H1 (cell line): ENCODE results near the gene FADS3. TPM values are rescaled to one million over a fixed set of nuclear protein-coding genes. Genes with fewer than 3 reads are reported as not detected.

Source experiments
- CTCF ChIA-PET: fragments of 300-600 bp; sonication (Branson Sonifier 250); formaldehyde crosslinking; loops from one replicate; lab custom pipeline; 2021; ENCODE audit not compliant: partially characterized antibody; lab: Charles Lee
- POLR2A ChIA-PET: fragments of 300-600 bp; sonication (Branson Sonifier 250); formaldehyde crosslinking; loops from one replicate; lab custom pipeline; 2021; ENCODE audit warnings: inconsistent platforms; ENCODE audit not compliant: partially characterized antibody; lab: Charles Lee
- DNase-seq, 2 experiments: peaks; one replicate each; pipeline versions ENCODE4 v3.0.0 to v3.0.0-alpha.2; 2010 to 2022; ENCODE audit warnings: low spot score in 2 of 2, low read depth in 1 of 2, mixed read lengths in 1 of 2
- FAIRE-seq: peaks from 2 replicates; lab custom pipeline; 2011; peaks lifted over from hg19 to GRCh38; lab: Jason Lieb, UNC
- H2AFZ ChIP-seq: 2 replicates; pipeline ENCODE4 v1.8.1; 2012; ENCODE audit warnings: low read length, inconsistent platforms
- H2AK5ac ChIP-seq: 2 replicates; pipeline ENCODE4 v1.6.1; 2013; ENCODE audit warnings: low read depth, low read length
- H2BK120ac ChIP-seq: replicated peaks from 2 replicates; pipeline ENCODE3; 2013; ENCODE audit warnings: low read depth, low read length, inconsistent platforms
- H2BK12ac ChIP-seq: 2 replicates; pipeline ENCODE4 v1.6.1; 2013; ENCODE audit warnings: low read depth, low read length
- H2BK15ac ChIP-seq: 2 replicates; pipeline ENCODE4 v1.6.1; 2013; ENCODE audit warnings: low read length
- H2BK20ac ChIP-seq: 2 replicates; pipeline ENCODE4 v1.6.1; 2013; ENCODE audit warnings: low read length
- H2BK5ac ChIP-seq: 2 replicates; pipeline ENCODE4 v1.6.1; 2013; ENCODE audit warnings: low read depth, low read length
- H3K14ac ChIP-seq: 2 replicates; pipeline ENCODE4 v1.6.1; 2013; ENCODE audit warnings: inconsistent platforms; ENCODE audit not compliant: insufficient read length
- H3K18ac ChIP-seq: 2 replicates; pipeline ENCODE4 v1.6.1; 2013; ENCODE audit warnings: low read length; ENCODE audit errors: extremely low read depth
- H3K23ac ChIP-seq: 2 replicates; pipeline ENCODE4 v1.6.1; 2013; ENCODE audit warnings: inconsistent platforms; ENCODE audit not compliant: insufficient read length
- H3K23me2 ChIP-seq: 2 replicates; pipeline ENCODE4 v1.6.1; 2013; ENCODE audit warnings: low read depth, low read length
- H3K27ac ChIP-seq: 2 replicates; pipeline ENCODE4 v1.6.1; 2011; ENCODE audit warnings: low read depth, low read length, inconsistent platforms
- H3K27me3 ChIP-seq, 4 experiments: replicated peaks in 1 of 4; 1 replicate in 1 of 4; 2 replicates in 3 of 4; pipeline versions ENCODE4 v1.6.1 to v1.8.1; 2011 to 2013; ENCODE audit warnings: low read length in 3 of 4, mild to moderate bottlenecking in 3 of 4, inconsistent platforms in 2 of 4, mixed read lengths in 2 of 4, moderate library complexity in 1 of 4; ENCODE audit not compliant: control insufficient read depth in 3 of 4, insufficient read depth in 3 of 4; ENCODE audit errors: extremely low read depth in 1 of 4
- H3K36me3 ChIP-seq, 4 experiments: 2 replicates each; pipeline versions ENCODE4 v1.6.1 to v1.8.1; 2011 to 2013; ENCODE audit warnings: mild to moderate bottlenecking in 4 of 4, low read length in 3 of 4, moderate library complexity in 2 of 4, control low read depth in 1 of 4, inconsistent platforms in 1 of 4; ENCODE audit not compliant: insufficient read depth in 4 of 4, control insufficient read depth in 2 of 4
- H3K4ac ChIP-seq: replicated peaks from 2 replicates; pipeline ENCODE3; 2013; ENCODE audit warnings: low read length, low read depth, mixed read lengths, inconsistent platforms; ENCODE audit not compliant: insufficient read length
- H3K4me1 ChIP-seq, 4 experiments: replicated peaks in 1 of 4; 1 replicate in 1 of 4; 2 replicates in 3 of 4; pipeline versions ENCODE4 v1.6.1 to v1.8.1; 2011 to 2013; ENCODE audit warnings: low read length in 3 of 4, inconsistent platforms in 2 of 4, mixed read lengths in 1 of 4; ENCODE audit not compliant: insufficient read depth in 4 of 4, control insufficient read depth in 3 of 4
- H3K4me2 ChIP-seq, 2 experiments: 2 replicates each; pipeline versions ENCODE4 v1.6.1 to v1.8.1; 2011 to 2013; ENCODE audit warnings: low read depth in 2 of 2, low read length in 2 of 2, control low read depth in 1 of 2, inconsistent platforms in 1 of 2, mild to moderate bottlenecking in 1 of 2; ENCODE audit not compliant: insufficient read depth in 1 of 2
- H3K4me3 ChIP-seq, 4 experiments: fragments of 200-600, 300-600 bp in 1 of 4; sonication (generic), shearing (Covaris generic), sonication (Bioruptor Twin) in 1 of 4; 2 replicates each; pipeline versions ENCODE4 v1.5.1 to v1.8.1; 2011 to 2016; ENCODE audit warnings: low read length in 4 of 4, low read depth in 3 of 4, control low read depth in 2 of 4, inconsistent platforms in 2 of 4, mild to moderate bottlenecking in 2 of 4, mixed read lengths in 1 of 4, moderate library complexity in 1 of 4; ENCODE audit not compliant: insufficient read depth in 2 of 4; ENCODE audit errors: extremely low read depth in 1 of 4
- H3K56ac ChIP-seq: replicated peaks from 2 replicates; pipeline ENCODE3; 2013; ENCODE audit warnings: low read depth, mild to moderate bottlenecking, mixed read lengths, low read length, inconsistent platforms; ENCODE audit not compliant: insufficient read length
- H3K79me1 ChIP-seq: 2 replicates; pipeline ENCODE4 v1.6.1; 2013; ENCODE audit warnings: low read depth, low read length, control low read depth
- H3K79me2 ChIP-seq, 2 experiments: 2 replicates each; pipeline versions ENCODE4 v1.6.1 to v1.8.1; 2012 to 2013; ENCODE audit warnings: low read length in 2 of 2, mild to moderate bottlenecking in 2 of 2, inconsistent platforms in 1 of 2; ENCODE audit not compliant: insufficient read depth in 2 of 2, control insufficient read depth in 1 of 2
- H3K9ac ChIP-seq, 4 experiments: replicated peaks in 1 of 4; 1 replicate in 1 of 4; 2 replicates in 3 of 4; pipeline versions ENCODE4 v1.6.1 to v1.8.1; 2011 to 2013; ENCODE audit warnings: low read depth in 3 of 4, low read length in 3 of 4, control low read depth in 2 of 4, mild to moderate bottlenecking in 2 of 4, moderate library complexity in 2 of 4, inconsistent platforms in 1 of 4; ENCODE audit errors: extremely low read depth in 1 of 4
- H3K9me3 ChIP-seq, 2 experiments: 2 replicates each; pipeline versions ENCODE4 v1.6.1 to v1.8.1; 2012 to 2013; ENCODE audit warnings: mild to moderate bottlenecking in 2 of 2, moderate library complexity in 2 of 2, control low read depth in 1 of 2, inconsistent platforms in 1 of 2, low read depth in 1 of 2, low read length in 1 of 2, mixed read lengths in 1 of 2; ENCODE audit not compliant: insufficient read depth in 2 of 2
- H4K20me1 ChIP-seq, 2 experiments: replicated peaks in 1 of 2; 2 replicates each; pipeline versions ENCODE3 to v1.8.1; 2011 to 2013; ENCODE audit warnings: inconsistent platforms in 2 of 2, low read length in 2 of 2, mild to moderate bottlenecking in 1 of 2; ENCODE audit not compliant: insufficient read depth in 2 of 2, control insufficient read depth in 1 of 2
- H4K5ac ChIP-seq: 2 replicates; pipeline ENCODE4 v1.6.1; 2013; ENCODE audit warnings: low read length, low read depth, mixed read lengths, inconsistent platforms; ENCODE audit not compliant: insufficient read length
- H4K8ac ChIP-seq: 2 replicates; pipeline ENCODE4 v1.8.0; 2013; ENCODE audit warnings: mild to moderate bottlenecking, moderate library complexity, low read length, inconsistent platforms; ENCODE audit not compliant: insufficient read depth; ENCODE audit errors: extremely low read depth
- H4K91ac ChIP-seq: replicated peaks from 2 replicates; pipeline ENCODE3; 2013; ENCODE audit warnings: low read length, mixed read lengths, inconsistent platforms; ENCODE audit not compliant: insufficient read length
- ASH2L ChIP-seq: fragments of 200-600, 300-600 bp; sonication (generic); IDR thresholded peaks from one replicate; pipeline ENCODE4 v1.7.1; 2017; ENCODE audit warnings: low read length
- BACH1 ChIP-seq: IDR thresholded peaks from 2 replicates; pipeline ENCODE4 v1.6.1; 2012; ENCODE audit warnings: low read length, improper control_type of control experiment
- CHD1 ChIP-seq: IDR thresholded peaks from 2 replicates; pipeline ENCODE4 v1.6.1; 2012; ENCODE audit warnings: low read depth, low read length, improper control_type of control experiment
- CHD2 ChIP-seq: IDR thresholded peaks from 2 replicates; pipeline ENCODE4 v1.6.1; 2012; ENCODE audit warnings: low read length, improper control_type of control experiment
- GABPA ChIP-seq: IDR thresholded peaks from 2 replicates; pipeline ENCODE4 v1.6.1; 2011; ENCODE audit warnings: mild to moderate bottlenecking, low read length, moderate library complexity, borderline replicate concordance; ENCODE audit not compliant: insufficient read depth
- GTF2F1 ChIP-seq: IDR thresholded peaks from 2 replicates; pipeline ENCODE4 v1.6.1; 2012; ENCODE audit warnings: low read depth, low read length, improper control_type of control experiment, borderline replicate concordance
- JUND ChIP-seq: IDR thresholded peaks from 2 replicates; pipeline ENCODE4 v1.6.1; 2011; ENCODE audit warnings: mild to moderate bottlenecking, improper control_type of control experiment, low read length
- RAD21 ChIP-seq, 2 experiments: IDR thresholded peaks in 1 of 2; conservative IDR thresholded peaks in 1 of 2; 2 replicates each; pipeline ENCODE4 v1.6.1; 2011; ENCODE audit warnings: low read depth in 2 of 2, low read length in 2 of 2, improper control_type of control experiment in 1 of 2, inconsistent platforms in 1 of 2, mild to moderate bottlenecking in 1 of 2, moderate library complexity in 1 of 2
- SIX5 ChIP-seq: IDR thresholded peaks from 2 replicates; pipeline ENCODE4 v1.6.1; 2011; ENCODE audit warnings: mild to moderate bottlenecking, low read depth, low read length
- TAF7 ChIP-seq: optimal IDR thresholded peaks from 2 replicates; pipeline ENCODE3; 2011; ENCODE audit warnings: low read depth, mild to moderate bottlenecking, inconsistent platforms, low read length, moderate library complexity, borderline replicate concordance
- TCF12 ChIP-seq: IDR thresholded peaks from 2 replicates; pipeline ENCODE4 v1.6.1; 2011; ENCODE audit warnings: low read depth, mild to moderate bottlenecking, low read length
- WGBS, 2 experiments: shearing (Covaris generic) in 1 of 2; methylation state at CpG; one replicate each; pipeline versions ENCODE4 v1.1.6 to v1.1.7; 2013 to 2015; ENCODE audit warnings: low lambda C conversion rate in 2 of 2, mixed read lengths in 2 of 2, inconsistent platforms in 1 of 2, low coverage in 1 of 2, missing lambda C conversion rate in 1 of 2; ENCODE audit not compliant: insufficient replicate concordance in 2 of 2, insufficient coverage in 1 of 2, insufficient read length in 1 of 2; ENCODE audit errors: extremely low coverage in 1 of 2, missing lambda C conversion rate in 1 of 2; 5-methylcytosine and 5-hydroxymethylcytosine counted together
- polyA plus RNA-seq, 7 experiments: library from polyadenylated mRNA; depleted of rRNA in 3 of 7; stranded (reverse) in 5 of 7; unstranded in 2 of 7; fragments of >200 nt in 5 of 7; fragments of 200-250 nt in 2 of 7; gene quantifications; 1 replicate in 5 of 7; 2 replicates in 1 of 7; 4 replicates in 1 of 7; pipeline versions ENCODE4 v1.2.1 to v1.2.3, GENCODE V29; 2011 to 2013; ENCODE audit warnings: missing spikeins in 2 of 7, mixed read lengths in 2 of 7
- total RNA-seq: library from RNA; stranded (reverse); fragmentation: NEBNext Ultra II Directional; extraction: Animal tissue kit (Norgen Biotek cat#: 25700); gene quantifications from 2 replicates; pipeline ENCODE4 v1.2.1, GENCODE V29; 2021

Gene FADS3
- total and polyA plus RNA-seq, 2 of the 8 experiments (the other 6 are each of a cell fraction or from before 2014, with no cell fraction given) = 43.8 to 76.3 TPM

GRCh38 chr11:61923166-61924063, 32.1 kb upstream of the FADS3 start:
- Histone ChIP-seq H4K91ac (peak overlapping the region; percentile 70), H2BK12ac (peak overlapping the region; percentile 98), H2AK5ac (no peak overlapping the region), H3K79me2 (no peaks in the 10 kb centered on the region), H2BK5ac (peak overlapping the region; percentile 87), H3K14ac (no peak overlapping the region), H3K4ac (no peak overlapping the region), H3K18ac (peak overlapping the region; percentile 78; the same call in 1 of the 2 replicates), H2BK120ac (peak overlapping the region; percentile 70), H3K79me1 (no peaks in the 10 kb centered on the region), H2BK15ac (peak overlapping the region; percentile 81; the same call in 1 of the 2 replicates), H2BK20ac (peak overlapping the region; percentile 61; the same call in 1 of the 2 replicates), H3K4me1 (peaks cover 6 to 18% (median 16%) of the 10 kb centered on the region in 4 experiments), H2AFZ (peak overlapping the region; percentile 88), H3K27ac (peak overlapping the region; percentile 52; the same call in 1 of the 2 replicates), H3K4me2 (peak overlapping the region; percentile 11 to 37; a peak in 3 of 4 replicates), H3K23ac (no peak overlapping the region), H3K4me3 (no peak overlapping the region), H4K5ac (no peak overlapping the region), H3K27me3 (peaks cover 0 to 9% (median 5%) of the 10 kb centered on the region in 4 experiments; a peak in 5 of 7 replicates), H3K36me3 (no peaks in the 10 kb centered on the region), H3K56ac (peak overlapping the region; percentile 52), H4K20me1 (no peaks in the 10 kb centered on the region), H3K9ac (peak overlapping the region in 2 of 4 experiments; percentile 2 to 18; a peak in 4 of 7 replicates), H3K9me3 (no peaks in the 10 kb centered on the region), H4K8ac (peak overlapping the region; percentile 30; the same call in 1 of the 2 replicates), H3K23me2 (no peaks in the 10 kb centered on the region; the same call in 1 of the 2 replicates)
- CTCF ChIA-PET = interaction anchor here (1.0 to 9.2 kb wide), 12 partner anchors 9 to 184 kb away, joined by 3 to 225 read pairs (median 3); partner anchors contain the start of gene BEST1
- POLR2A ChIA-PET = interaction anchor here (0.5 to 3.7 kb wide), 11 partner anchors 8 to 188 kb away, joined by 3 to 13 read pairs (median 5); partner anchors contain the start of gene BEST1
- DNase-seq (peak in 1 of 2 experiments; percentile 62), FAIRE-seq (peak; percentile 42)
- 52% methylated on average over 18 of the region's 18 CpGs; no CpG with 5 or more reads in 1 of the 2 experiments for WGBS, 2 experiments
- TF ChIP-seq RAD21 (IDR thresholded peaks at IDR 0.05 in 1 of 2, conservative IDR thresholded peaks at IDR 0.05 in 1 of 2; ENCODE audit: low read depth in 2 of 2, low read length in 2 of 2) (no peak), TAF7 (no peak), GABPA (0 out of 2 replicates have a peak, but pooled peaks have one; percentile 14), TCF12 (peak; percentile 75; the same call in 1 of the 2 replicates), SIX5 (no peak), CHD2 (no peak), GTF2F1 (no peak), CHD1 (no peak), BACH1 (no peak), JUND (no peak), ASH2L (peak; percentile 63)
